Effector CD8-positive, alpha-beta T cell (primary cell): ENCODE data around the gene BCCIP.

Experiments
- DNase-seq: peaks from one replicate; lab custom pipeline; 2025; lab: John Stamatoyannopoulos, UW
- total RNA-seq, 4 experiments: gene quantifications; one replicate each; lab custom pipeline; 2026; lab: John Stamatoyannopoulos, UW

The BCCIP gene
- 27.9 to 73.4 (median 40.7) reads per million in 4 experiments for total RNA-seq

GRCh38 chr10:125822878-125823662 is at the start of gene BCCIP, which contains the start of gene UROS:
Gene BCCIP (plus strand): TSS chr10:125823546. CDS start chr10:125823558, 12 bp downstream.
Gene UROS (minus strand): TSS chr10:125823258. CDS start chr10:125816499, 6,759 bp downstream.
- DNase-seq, result peak; percentile 88

GRCh38 chr10:125773687-125774543 is 49.4 kb upstream of the BCCIP start:
- no peak for DNase-seq

DNA sequence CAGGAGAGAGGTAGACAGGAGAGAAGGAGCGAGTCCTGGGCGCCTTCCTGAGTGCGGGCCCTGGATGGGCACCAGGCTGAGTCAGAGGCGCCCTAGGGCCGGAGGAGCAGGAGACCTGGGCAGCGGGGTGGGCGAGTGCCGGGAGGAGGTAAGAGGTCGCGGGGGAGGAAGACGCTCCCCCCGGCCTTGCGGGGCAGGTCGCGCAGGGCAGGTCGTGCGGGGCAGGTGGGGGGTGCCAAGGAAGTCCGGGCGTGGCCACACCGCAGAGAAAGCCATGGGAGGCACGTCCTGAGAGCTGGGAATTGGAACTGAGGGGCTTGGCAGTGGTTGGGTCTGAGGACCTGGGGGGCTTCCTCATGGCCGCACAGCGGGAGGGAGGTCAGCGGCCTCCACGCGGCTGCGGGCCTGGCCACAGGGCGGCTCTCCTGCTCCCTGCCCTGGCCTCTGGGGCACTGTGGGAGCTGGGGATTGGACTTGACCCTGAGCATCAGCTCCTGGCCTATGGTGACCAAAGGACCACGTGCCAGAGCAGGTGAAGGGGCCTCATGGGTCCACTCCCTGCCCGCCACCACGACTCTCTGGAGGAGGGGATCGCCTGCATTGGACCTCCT is 48.7 kb upstream of the BCCIP start:
- DNase-seq, result no peak

- no peak for DNase-seq
Measured at GRCh38 chr10:125775491-125776106, 47.7 kb upstream of the BCCIP start, which contains the start of gene MMP21. Gene MMP21 (minus strand): TSS chr10:125775821. CDS start chr10:125775821, 0 bp downstream.

DNA sequence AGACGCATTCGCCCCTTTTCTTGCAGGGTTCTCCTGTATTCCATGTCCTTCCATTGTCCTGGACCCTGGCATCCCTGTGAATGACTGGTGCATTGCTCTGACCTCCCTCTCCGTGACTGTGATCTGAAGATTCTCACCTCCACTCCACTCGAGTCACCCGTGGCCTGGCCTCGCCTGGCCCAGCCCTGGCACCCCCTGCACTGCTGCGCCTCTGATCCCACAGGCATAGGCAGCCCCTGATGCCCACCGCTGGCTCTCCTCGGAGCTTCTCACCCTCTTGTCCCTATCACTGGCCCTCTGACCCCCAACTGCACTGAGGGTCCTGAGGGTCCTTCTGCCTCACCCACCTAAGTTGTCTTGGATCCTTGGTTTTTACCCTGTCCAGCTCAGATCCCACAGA is 45.5 kb upstream of the BCCIP start:
- DNase-seq, result no peak

- no peak for DNase-seq
Measured at GRCh38 chr10:125778556-125778955, 44.8 kb upstream of the BCCIP start.

DNA sequence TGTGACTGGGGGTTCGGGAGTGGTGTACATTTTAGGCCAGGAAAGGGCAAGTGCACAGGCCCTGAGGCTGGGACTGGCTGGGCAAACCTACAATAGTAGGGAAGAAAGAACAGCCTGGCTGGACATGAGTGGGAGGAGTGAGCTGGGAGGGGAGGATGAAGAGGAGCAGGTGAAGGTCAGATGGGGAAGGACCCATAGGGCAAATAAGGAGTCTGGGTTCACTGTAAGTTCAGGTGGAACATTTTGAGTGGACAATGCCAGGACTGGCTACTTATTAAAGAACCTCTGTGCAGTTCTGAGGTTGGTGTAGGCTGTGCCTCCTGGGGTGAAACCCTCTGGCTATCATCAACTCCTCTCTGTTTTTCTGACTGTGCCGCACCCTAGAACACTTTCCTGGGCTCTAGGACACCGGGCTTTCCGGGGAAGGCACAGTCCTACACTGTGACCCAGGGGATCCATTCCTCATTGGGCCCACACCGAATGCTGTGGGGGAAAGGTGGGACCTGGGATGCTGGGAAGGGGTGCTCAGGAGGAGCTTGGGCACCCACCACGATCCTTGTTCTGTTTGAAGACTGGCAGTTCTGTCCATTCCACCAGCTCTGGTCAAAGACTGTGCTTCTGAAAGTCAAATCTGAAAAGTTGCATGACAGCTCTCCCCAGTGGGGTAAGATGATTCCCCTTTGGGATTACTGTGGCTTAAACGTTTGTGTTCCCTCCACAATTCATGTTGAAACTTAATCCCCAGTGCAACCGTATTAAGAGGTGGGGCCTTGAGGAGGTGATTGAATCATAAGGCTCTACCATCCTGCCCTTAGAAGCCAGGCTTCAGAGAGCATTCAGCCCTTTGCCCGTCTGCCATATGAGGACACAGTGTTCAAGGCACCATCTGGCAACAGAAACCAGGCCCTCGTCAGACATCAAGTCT is 43.7 kb upstream of the BCCIP start:
- no peak for DNase-seq

DNA sequence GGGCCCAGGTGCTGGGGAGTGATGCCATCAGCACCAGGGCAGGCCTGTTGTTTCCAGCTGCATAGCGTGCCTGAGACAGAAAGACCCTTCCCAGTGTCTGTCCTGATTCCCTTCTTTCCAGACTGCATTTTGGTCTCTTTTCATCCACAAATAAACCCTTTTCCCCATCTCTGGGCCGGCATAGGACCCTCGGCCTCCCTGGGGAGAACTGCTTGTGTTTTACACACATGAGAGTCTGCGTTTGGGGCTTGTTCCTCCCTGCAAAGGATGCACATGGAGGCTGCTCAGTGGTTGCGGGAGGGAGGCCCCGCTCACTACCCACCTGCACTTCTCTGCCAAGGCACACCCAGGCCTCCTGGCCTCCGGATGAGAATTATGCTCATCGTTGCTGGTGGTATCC is 42.0 kb upstream of the BCCIP start:
- no peak for DNase-seq

DNA sequence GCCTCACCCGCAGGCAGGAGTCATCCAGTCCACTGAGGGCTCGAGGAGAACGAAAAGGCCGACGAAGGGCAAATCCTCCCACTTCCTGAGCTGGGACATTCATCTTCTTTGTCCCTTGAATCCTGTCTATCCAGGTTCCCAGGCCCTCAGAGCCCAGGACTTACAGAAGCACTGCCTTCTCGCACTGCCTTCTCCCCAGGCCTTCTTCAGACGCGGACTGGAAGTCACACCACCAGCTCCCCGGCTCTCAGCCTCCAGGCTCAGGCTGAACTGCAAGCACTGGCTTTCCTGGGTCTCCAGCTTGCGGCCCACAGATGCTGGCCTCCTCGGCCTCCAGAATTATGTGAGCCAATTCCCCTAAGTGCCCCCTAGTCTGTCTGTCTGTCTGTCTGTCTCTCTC is 41.3 kb upstream of the BCCIP start:
- no peak for DNase-seq

GRCh38 chr10:125782616-125783015 is 40.7 kb upstream of the BCCIP start:
- no peak for DNase-seq

DNA sequence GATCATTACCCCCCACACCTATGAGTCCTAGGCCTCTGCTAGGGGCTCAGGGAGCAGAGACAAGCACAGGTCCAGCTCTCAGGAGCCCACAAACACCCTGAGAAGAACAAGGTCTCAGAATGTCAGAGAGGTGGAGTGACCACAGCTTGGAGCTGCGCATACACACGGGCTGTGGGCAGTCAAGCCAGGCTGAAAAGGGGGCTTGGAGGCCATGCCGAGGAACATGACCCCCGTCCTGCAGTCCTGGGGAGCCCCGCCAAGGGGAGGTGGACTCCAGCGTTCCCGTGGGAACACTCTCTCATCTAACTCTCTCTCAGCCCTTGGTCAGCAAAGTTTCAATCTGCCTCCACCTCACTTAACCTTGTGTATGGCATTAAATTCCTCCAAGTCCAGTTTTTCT is 39.9 kb upstream of the BCCIP start:
- DNase-seq, result no peak

GRCh38 chr10:125783957-125784356 is 39.4 kb upstream of the BCCIP start:
- no peak for DNase-seq

- DNase-seq, result no peak
Measured at GRCh38 chr10:125785791-125786190, 37.6 kb upstream of the BCCIP start.

DNA sequence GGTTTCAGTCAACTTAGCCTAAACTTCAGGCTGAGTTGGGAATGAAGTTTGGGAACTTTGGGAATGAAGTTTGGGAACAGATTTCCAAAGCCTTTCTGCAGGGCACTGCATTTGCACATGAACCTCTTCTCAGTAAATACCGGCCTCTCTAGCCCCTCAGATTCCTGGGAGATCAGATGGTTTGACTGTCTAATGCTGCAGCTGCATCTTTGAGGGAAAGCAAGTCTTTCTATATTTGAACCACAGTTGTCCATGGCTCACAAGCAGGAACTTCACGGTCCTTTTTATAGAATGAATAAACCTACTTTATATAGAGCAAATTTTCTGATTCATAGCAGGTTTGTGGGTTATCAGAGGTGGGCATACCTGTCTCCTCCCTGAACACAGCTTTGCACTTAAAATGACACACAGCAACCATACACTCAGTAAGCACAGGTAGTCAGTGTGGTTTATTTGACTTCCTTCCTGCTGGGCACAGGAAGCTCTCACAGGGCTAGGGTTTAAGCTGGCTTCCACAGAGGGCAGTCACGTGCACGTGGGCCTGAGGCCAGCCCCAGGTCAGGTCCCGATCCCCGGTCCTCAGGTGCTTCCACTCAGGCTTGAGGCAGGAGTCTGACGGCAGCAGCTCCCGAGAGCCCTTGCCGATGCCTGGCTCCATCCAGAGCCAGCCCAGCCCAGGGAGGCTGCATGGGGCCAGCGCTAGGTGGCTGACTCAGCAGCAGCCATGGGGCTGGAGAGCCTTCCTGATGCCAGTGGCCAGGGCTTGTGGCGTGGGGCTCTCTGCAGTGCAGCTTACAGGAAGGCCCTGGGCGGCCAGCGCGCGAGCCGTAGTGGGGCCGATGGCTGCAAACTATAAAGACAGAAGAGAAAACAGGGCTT is 35.0 kb upstream of the BCCIP start:
- no peak for DNase-seq

DNA sequence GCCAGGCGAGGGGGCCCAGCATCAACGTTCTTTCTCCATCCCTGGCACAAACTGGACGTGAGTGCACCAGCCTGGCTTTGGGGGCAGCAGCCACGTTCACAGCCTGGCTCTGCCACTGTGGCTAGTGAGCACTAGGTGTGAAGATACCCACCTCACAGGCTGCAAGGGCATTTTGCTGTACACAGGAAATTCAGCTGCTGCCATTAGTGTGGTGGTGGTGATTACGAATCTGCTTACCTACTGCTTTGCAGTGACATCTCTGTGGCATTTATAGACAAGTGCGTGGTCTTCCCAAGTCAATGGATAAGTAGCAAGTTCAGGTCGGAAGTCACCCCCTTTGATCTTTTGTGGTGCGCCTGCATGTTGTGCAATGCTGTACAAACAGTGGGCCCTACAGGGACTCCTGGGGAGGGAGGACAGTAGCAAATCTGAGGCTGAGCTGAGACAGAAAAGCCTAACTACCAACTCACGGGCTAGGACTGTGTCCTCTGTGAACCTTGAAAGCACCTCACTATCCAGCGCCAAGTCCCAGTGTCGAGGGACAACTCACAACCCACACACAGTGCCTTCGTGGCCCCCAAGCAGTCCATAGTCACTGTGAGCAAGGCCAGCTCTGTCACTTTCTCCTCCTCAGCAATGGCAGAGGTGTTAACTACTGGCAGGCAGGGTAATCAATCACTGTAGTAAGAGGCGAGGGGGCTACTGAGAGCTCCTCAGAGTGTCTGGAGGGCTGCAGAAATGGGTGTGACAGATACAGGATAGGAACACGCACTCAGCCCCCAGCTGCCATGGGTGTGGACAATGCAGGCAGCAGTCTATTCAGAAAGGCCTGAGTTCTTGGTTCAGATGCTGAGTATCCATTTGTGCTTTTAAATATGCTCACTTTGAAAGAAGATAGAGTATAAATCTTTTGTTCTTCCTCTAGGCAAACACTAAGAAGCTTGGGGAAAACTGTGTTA is 30.7 kb upstream of the BCCIP start:
- no peak for DNase-seq

- DNase-seq, result no peak
Measured at GRCh38 chr10:125795128-125795527, 28.2 kb upstream of the BCCIP start.

- no peak for DNase-seq
Measured at GRCh38 chr10:125795637-125796190, 27.6 kb upstream of the BCCIP start.

DNA sequence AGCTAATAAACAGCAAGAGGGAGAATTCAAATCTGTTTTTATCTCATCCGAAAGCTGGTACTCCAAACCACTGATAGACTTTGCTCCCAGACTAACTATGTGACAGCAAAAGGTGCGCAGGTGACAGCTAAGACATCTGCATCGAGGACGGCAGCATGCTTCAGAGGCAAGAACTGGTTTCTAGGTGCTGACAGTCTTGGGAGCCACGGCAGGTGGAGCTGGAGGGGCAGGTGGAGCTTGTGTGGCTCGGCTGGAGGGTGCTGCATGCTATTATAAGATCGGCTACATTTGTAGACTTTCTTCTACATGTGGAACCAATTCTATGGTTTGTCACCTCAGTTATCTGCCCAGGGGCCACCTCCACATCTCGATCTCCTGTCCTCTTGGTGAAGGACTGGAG is 25.9 kb upstream of the BCCIP start:
- DNase-seq, result no peak
